GM19372 (cell line): ENCODE results near the gene FLG.
"Not testable (repeated sequence)": the region's sequence is repeated elsewhere in the genome, so short reads cannot be mapped to it uniquely, and the experiment has no call there.

Experiments
- ATAC-seq: cut with Tn5 transposase; IDR thresholded peaks from one replicate; pipeline ENCODE4 v1.9.1; 2021; ENCODE audit warnings: mild to moderate bottlenecking, low read depth, moderate library complexity; ENCODE audit not compliant: unreplicated experiment

The FLG gene

GRCh38 chr1:152303139-152303872 is 21.7 kb downstream of the FLG start:
- ATAC-seq: not testable (repeated sequence)

GRCh38 chr1:152256394-152256793 is 68.6 kb downstream of the FLG start:
- not testable (repeated sequence) for ATAC-seq
